H7 (cell line): ENCODE results near the gene VDAC2. TPM values are rescaled to one million over a fixed set of nuclear protein-coding genes. Genes with fewer than 3 reads are reported as not detected.
A peak's percentile ranks its signal among the peaks of the same experiment; 100 is the strongest.
"Not testable (repeated sequence)": the region's sequence is repeated elsewhere in the genome, so short reads cannot be mapped to it uniquely, and the experiment has no call there.

Experiments
- DNase-seq: peaks from one replicate; pipeline ENCODE4 v3.0.0; 2012
- H3K27me3 ChIP-seq: 2 replicates; pipeline ENCODE4 v1.6.0; 2011; ENCODE audit warnings: mild to moderate bottlenecking, low read length; ENCODE audit not compliant: control insufficient read depth, insufficient read depth
- H3K36me3 ChIP-seq: replicated peaks from 2 replicates; pipeline ENCODE4 v1.5.1; 2011; ENCODE audit warnings: low read length; ENCODE audit not compliant: control insufficient read depth, insufficient read depth
- H3K4me3 ChIP-seq: 2 replicates; pipeline ENCODE4 v1.5.1; 2011; ENCODE audit warnings: low read depth, mild to moderate bottlenecking, control low read depth, low read length, moderate library complexity; ENCODE audit not compliant: insufficient read depth
- total RNA-seq: library from RNA; depleted of rRNA; stranded (reverse); fragments of >200 nt; shearing (Covaris generic); gene quantifications from 2 replicates; pipeline ENCODE4 v1.2.3, GENCODE V29; 2014

Gene VDAC2
- total RNA-seq, 1 experiment from 2014 or later: 218 TPM

DNA sequence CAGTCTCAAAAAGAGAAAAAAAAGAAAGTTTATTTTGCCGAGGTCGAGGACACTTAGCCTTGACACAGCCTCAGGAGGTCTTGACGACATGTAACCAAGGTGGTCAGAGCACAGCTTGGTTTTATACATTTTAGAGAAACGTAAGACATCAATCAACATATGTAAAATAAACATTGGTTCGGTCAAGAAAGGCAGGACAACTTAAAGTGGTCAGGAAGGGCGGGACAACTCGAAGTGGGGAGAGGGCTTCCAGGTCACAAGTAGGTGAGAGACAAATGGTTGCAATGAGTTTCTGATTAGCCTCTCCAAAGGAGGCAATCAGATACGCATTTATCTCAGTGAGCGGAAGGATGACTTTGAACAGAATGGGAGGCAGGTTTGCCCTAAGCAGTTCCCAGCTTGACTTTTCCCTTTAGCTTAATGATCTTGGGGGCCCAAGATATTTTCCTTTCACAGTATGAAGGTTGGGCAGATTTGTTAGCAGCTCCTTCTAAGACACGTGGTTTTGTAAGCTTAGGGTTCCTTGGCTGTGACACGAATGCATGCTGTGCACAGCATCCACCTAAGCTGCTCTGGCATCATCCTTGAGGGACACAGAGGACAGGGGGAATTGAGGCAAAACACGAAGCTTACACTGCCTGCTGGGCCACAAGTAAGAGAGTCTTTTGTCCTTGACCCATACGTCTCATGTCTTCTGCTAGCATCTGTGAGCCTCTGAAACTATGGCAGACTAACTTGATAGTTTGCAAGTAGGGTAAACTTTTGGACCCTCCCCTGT, 3.3 kb upstream of the VDAC2 start:
- H3K36me3 ChIP-seq: 0 out of 2 replicates have a peak, but pooled peaks cover 2% of the 10 kb centered on the region
- DNase-seq: no peak
- no peaks in the 10 kb centered on the region for H3K27me3 ChIP-seq
- no peak overlapping the region for H3K4me3 ChIP-seq

DNA sequence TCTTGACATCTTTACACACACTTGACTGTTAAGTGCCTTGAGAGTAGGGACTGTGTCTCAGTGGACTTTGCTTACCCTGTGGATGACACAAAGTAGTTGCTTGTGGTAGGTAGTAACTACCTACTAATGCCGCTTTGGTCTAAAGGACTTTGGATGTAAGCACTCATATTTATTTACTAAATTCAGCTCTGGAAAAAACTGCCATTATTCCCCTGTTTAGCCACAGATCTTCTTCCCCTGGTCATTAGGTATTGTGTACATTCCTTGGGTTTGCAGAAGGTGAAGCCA, 2.8 kb upstream of the VDAC2 start:
- H3K4me3 ChIP-seq: no peak overlapping the region
- DNase-seq: no peak
- no peaks in the 10 kb centered on the region for H3K27me3 ChIP-seq
- H3K36me3 ChIP-seq: peaks cover 4% of the 10 kb centered on the region; the same call in 1 of the 2 replicates

DNA sequence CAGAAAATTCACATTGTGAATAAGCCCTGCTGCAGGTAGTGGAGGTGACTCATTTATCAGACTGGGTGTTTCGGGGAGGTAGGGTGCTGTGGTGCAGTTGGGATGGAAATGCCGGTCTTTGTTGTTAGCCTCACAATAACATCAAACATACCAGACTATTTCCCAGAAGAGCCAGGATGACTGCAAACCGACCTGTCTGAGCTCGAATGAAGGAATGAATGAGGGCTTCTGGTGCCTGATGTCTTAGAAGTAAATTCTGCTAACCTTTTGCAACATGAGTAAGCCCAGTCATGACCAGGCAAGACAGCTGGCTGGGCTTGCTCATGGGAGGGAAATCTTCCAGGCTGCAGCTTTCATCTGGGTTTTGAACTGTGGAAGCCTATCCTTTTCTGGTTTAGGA, 2.4 kb upstream of the VDAC2 start:
- Histone ChIP-seq H3K36me3 (peaks cover 7% of the 10 kb centered on the region), H3K4me3 (no peak overlapping the region), H3K27me3 (no peaks in the 10 kb centered on the region)
- DNase-seq: no peak

DNA sequence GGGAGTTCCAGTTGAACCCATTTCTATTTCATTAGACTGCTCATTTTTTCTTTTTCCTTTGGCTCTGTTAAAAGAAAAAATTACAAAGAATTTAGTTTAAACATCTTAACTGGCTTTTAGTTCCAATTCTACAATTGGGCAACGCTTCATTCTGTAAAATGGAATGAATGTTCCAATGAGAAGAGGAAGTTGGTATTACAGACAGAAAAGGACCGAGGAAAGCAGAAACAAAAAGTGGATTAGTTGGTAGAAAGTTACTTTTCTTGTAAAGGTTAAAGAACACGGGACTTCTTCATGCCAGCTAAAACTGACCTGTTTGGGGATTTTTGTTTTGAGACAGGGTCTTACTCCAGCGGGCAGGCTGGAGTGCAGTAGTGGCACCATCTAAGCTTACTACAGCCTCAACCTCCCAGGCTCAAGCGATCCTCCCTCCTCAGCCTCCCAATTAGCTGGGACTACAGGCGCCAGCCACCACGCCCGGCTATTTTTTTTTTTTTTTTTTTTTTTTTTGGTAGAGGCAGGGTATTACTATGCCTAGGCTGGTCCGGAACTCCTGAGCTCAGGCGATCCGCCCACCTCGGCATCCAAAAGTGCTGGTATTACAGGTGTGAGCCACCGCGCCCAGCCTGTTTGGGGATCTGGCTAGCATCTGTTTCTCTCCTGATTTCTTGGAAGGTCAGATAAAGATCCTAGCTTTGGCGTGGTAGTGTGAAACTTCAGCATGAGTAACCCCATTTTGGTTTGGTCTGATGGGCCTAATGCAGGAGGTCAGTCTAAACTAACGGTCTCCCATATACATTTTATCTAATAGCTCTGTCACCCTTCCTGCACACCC, 1.3 kb upstream of the VDAC2 start:
- Histone ChIP-seq H3K4me3 (peak overlapping the region; percentile 94; the same call in 1 of the 2 replicates), H3K27me3 (no peaks in the 10 kb centered on the region), H3K36me3 (peaks cover 9% of the 10 kb centered on the region)
- DNase-seq: no peak

DNA sequence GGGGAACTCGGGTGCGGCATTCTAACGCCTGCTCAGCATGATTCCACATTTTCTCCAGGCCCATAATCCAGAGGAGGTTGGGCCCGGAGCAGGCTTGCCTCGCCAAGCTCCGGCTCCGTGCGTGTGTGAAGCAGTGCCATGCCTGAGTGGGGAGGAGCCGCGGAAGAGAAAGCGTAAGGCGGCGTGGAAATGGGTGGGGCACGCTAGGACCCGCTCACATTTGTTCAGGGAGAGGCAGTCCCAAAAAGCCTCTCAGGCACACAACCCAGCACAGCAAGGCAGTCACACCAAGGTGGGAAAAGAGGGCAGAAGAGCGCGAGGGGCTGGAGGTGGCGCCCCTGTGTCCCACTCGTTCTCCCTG, 695 bp upstream of the VDAC2 start:
- DNase-seq: no peak
- Histone ChIP-seq H3K27me3 (no peaks in the 10 kb centered on the region), H3K4me3 (peak overlapping the region; percentile 94), H3K36me3 (peaks cover 13% of the 10 kb centered on the region)

DNA sequence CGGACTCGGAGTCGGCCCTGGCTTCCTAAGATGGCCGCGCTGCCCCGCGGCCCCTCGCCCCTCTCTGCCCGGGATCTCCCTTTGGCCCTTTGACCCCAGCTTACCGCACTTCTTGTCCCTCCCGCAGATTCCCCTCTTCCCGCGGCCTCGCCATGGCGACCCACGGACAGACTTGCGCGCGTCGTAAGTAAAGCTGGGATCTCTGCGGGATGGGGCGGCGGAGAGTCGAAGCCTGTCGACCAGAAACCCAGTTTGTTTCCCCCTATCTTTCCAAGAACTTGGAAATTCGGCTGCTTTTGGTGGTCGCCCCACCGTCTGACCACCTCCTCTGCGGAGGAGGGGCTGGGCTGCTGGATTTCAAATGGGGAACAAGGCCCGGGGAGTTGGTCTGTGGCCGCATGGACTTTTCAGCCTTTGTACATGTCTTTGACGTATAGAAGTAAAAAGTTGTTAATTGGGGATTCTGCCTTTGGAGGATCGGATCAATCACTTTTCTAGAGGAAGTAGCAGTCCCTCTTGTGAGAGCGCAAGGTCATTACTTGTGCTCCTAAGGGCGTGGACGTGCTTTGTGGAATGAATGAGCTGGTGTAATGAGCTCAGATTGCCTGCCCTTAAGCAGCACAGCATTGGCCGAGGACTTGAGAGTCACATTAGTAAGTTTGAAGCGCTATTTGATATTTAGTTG, 553 bp downstream of the VDAC2 start:
- Histone ChIP-seq H3K36me3 (peaks cover 17% of the 10 kb centered on the region), H3K4me3 (peak overlapping the region; percentile 94), H3K27me3 (no peaks in the 10 kb centered on the region)
- DNase-seq: no peak

DNA sequence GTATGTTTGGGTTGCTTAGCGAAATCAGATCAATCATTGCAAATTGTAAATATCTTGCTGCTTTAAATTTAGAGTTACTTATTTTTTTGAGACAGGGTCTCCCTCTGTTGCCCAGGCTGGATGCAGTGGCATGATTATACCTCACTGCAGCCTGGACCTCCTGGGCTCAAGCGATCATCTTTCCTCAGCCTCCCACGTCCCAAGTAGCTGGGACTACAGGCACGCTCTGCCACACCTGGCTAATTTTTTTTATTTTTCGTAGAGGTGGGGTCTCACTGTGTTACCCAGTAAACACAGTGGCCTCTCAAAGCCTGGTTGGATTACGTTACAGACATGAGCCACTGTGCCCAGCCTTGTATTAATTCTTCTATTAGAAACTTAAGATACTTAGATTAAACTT, 1.7 kb downstream of the VDAC2 start:
- H3K36me3 ChIP-seq: peaks cover 27% of the 10 kb centered on the region
- no peak overlapping the region for H3K4me3 ChIP-seq
- H3K27me3 ChIP-seq: no peaks in the 10 kb centered on the region
- DNase-seq: no peak

DNA sequence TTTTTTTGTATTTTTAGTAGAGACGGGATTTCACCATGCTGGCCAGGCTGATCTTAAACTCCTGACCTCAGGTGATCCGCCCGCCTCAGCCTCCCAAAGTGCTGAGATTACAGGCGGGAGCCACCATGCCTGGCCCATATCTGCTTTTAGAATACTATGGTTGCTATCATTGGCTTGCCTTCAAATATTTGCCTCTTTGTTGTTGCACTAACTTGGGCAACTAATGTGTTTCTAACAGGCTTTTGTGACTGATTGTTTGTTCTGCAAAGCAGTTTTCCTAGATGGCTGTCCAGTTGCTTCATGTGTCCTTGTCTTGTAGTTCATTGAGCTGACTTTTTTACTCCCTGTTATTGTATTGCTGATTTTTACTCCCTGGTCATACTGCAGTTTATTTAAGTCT, 9.7 kb downstream of the VDAC2 start:
- no peak overlapping the region for H3K4me3 ChIP-seq
- DNase-seq: no peak
- H3K27me3 ChIP-seq: no peaks in the 10 kb centered on the region
- H3K36me3 ChIP-seq: peaks cover 39% of the 10 kb centered on the region

DNA sequence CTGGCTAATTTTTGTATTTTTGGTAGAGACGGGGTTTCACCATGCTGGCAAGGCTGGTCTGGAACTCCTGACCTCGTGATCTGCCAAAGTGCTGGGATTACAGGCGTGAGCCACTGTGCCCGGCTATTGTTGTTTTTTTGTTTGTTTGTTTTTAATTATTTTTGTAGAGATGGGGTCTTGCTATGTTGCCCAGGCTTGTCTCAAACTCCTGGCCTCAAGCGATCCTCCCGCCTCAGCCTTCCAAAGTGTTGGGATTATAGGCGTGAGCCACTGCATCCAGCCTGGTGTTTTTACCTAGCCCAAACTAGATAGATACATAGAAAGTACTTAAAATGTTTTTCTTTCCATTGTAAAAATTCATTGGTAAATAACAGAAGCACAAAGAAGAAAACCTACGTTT, 10.9 kb downstream of the VDAC2 start:
- H3K27me3 ChIP-seq, H3K4me3 ChIP-seq, DNase-seq: not testable (repeated sequence)
- peaks cover 33% of the 10 kb centered on the region for H3K36me3 ChIP-seq

DNA sequence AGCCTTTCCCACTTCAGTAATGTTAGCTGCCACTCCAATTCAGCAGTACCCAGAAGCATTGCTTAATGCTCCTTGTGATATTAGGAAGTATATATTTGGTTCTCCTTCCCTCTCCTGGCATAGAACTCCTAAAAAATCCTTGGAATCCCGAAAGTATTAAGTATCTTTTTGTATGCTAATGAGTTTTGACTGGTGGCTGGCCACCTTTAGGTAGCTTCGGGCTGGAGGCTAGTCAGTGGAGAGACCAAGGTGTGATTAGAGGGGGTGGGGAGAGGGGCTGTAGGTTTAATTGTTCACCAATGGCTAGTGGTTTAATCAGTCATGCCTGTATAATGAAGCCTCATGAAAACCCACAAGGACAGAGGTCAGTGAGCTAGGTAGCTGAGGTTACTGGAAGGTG, 12.9 kb downstream of the VDAC2 start:
- no peak overlapping the region for H3K4me3 ChIP-seq
- peak; percentile 57 for DNase-seq
- no peaks in the 10 kb centered on the region for H3K27me3 ChIP-seq
- H3K36me3 ChIP-seq: peaks cover 24% of the 10 kb centered on the region

DNA sequence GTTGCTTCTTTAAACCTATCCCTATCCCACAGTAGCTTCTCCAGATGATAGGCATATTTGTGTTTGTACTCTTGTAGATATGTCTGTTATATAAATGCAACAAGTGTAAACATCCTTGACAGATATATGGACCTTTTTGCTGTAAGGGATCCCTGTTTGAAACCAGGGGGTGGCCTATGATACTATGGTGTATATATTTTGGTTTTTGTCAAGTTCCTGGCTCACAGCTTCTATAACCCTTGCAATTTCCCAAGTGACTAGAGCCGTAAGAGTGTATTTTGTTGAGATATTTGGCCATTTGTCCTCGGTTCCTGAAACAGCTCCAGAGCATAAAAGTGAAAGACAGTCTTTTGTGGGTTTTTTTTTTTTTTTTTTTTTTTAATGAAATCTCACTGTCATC, 15.5 kb downstream of the VDAC2 start:
- no peak for DNase-seq
- Histone ChIP-seq H3K36me3 (peaks cover 17% of the 10 kb centered on the region), H3K4me3 (no peak overlapping the region), H3K27me3 (no peaks in the 10 kb centered on the region)

DNA sequence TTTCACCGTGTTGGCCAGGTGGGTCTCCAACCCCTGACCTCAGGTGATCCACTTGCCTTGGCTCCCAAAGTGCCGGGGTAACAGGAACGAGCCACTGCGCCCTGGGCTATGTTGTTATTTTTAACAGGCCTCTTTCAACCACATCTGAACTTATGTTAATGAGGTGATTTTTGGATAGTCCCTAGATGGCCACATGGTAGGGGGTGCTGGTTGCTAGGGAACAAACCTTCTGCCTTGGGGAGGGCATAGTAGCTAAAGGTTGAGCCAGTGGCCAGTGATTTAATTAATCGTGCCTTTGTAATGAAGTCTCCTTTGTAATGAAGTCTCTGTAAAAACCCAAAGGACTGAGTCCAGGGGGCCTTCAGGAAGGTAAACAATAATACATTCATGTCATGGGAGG, 16.1 kb downstream of the VDAC2 start:
- DNase-seq: no peak
- H3K4me3 ChIP-seq: no peak overlapping the region
- peaks cover 21% of the 10 kb centered on the region for H3K36me3 ChIP-seq
- no peaks in the 10 kb centered on the region for H3K27me3 ChIP-seq

DNA sequence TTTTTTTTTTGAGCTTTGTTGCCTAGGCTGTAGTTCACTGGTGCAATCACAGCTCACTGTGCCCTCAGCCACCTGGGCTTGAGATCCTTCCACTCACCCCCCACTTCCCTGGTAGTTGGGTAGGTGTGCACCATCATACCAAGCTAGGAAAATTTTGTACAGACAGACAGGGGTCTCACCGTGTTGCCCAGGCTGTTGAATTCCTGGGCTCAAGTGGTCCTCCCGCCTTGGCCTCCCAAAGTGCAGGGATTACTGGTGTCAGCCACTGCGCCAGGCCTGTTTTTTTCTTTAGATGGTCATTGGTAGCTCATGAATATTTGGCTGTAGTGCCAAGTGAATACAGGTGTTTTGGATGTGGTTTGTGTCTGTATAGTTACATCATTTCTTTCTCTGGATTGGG, 17.7 kb downstream of the VDAC2 start:
- H3K27me3 ChIP-seq: no peaks in the 10 kb centered on the region
- DNase-seq: no peak
- H3K36me3 ChIP-seq: peaks cover 22% of the 10 kb centered on the region

DNA sequence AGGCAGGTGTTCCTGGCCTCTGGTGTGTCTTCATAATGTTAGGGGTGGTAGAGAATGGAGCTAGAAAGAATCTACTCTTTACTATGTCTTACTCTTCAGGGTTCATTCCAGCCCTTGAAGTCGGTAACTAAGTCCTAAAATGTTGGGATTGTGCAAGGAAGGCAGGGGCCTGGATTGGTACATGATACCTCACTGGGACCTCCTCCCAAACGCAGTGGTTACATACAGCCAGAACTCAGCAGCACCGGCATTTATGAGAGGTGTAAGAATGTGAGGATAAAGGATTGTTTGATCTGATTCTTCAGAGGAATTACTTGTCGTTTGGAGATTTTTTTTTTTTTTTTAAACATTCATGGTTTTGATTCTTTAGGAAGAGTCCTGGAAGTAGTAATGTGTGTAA, 18.2 kb downstream of the VDAC2 start:
- peaks cover 20% of the 10 kb centered on the region for H3K36me3 ChIP-seq
- no peak overlapping the region for H3K4me3 ChIP-seq
- H3K27me3 ChIP-seq: no peaks in the 10 kb centered on the region
- no peak for DNase-seq

More for the DNA sequence above, 17.7 kb downstream of the VDAC2 start:
- no peak overlapping the region for H3K4me3 ChIP-seq

DNA sequence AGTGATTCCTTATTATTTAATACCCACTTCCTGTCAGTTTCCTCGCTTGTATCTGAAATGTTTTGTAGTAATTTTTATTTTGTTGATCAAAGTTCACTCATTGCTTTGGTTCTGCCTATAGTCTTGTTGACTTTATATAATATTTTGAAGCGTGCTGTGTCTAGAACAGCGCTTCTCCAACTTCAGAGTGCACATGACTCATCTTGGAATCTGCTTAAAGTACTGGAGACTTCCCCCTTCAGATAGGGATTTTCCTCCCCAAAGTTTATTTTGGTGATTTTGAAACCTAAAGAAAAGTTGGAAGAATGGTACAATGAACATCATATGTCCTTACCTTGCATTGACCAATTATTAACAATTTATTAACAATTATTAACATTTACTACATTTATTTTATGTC, 19.4 kb downstream of the VDAC2 start:
- H3K36me3 ChIP-seq: peaks cover 18% of the 10 kb centered on the region
- DNase-seq: no peak
- H3K27me3 ChIP-seq: no peaks in the 10 kb centered on the region
- H3K4me3 ChIP-seq: no peak overlapping the region
